Keratinocyte (primary cell): Measurements from ENCODE around the gene ABI3BP.

Source experiments
- CTCF ChIP-seq, 3 experiments: IDR thresholded peaks in 1 of 3; conservative IDR thresholded peaks in 1 of 3; optimal IDR thresholded peaks in 1 of 3; 2 replicates in 2 of 3; 3 replicates in 1 of 3; pipeline versions ENCODE3 to v1.5.1; 2011; ENCODE audit warnings: low read length in 3 of 3, mild to moderate bottlenecking in 3 of 3, moderate library complexity in 2 of 3, control low read depth in 1 of 3, inconsistent platforms in 1 of 3; ENCODE audit not compliant: insufficient read depth in 2 of 3; ENCODE audit errors: extremely low read depth in 1 of 3
- EZH2 ChIP-seq: IDR thresholded peaks from one replicate; pipeline ENCODE4 v1.6.1; 2012; ENCODE audit warnings: inconsistent platforms, mild to moderate bottlenecking, low read length, moderate library complexity

GRCh38 chr3:100780071-100780622, 213.1 kb downstream of the ABI3BP start:
- no peak for TF ChIP-seq CTCF (optimal IDR thresholded peaks at IDR 0.05 in 1 of 3, IDR thresholded peaks at IDR 0.05 in 1 of 3, conservative IDR thresholded peaks at IDR 0.05 in 1 of 3; ENCODE audit: extremely low read depth in 1 of 3, insufficient read depth in 2 of 3, low read length in 3 of 3)
- no peak for TF ChIP-seq EZH2
